GM23248 (cell line): Measurements from ENCODE around the gene C16orf86. TPM values are rescaled to one million over a fixed set of nuclear protein-coding genes. Genes with fewer than 3 reads are reported as not detected.

Source experiments
- DNase-seq: peaks from one replicate; pipeline ENCODE4 v3.0.0-alpha.2; 2015
- H2AFZ ChIP-seq: fragments of 200-600 bp; sonication (generic); 2 replicates; pipeline ENCODE4 v1.6.1; 2016; ENCODE audit warnings: antibody characterized with exemption
- H3F3A ChIP-seq: fragments of 200-600 bp; sonication (generic); 2 replicates; pipeline ENCODE4 v1.6.1; 2016; ENCODE audit warnings: mild to moderate bottlenecking, antibody characterized with exemption, mixed run types; ENCODE audit not compliant: insufficient read depth
- H3K27ac ChIP-seq: fragments of 200-600 bp; sonication (generic); 2 replicates; pipeline ENCODE4 v1.5.1; 2016; ENCODE audit warnings: mild to moderate bottlenecking
- H3K27me3 ChIP-seq: fragments of 200-600 bp; sonication (generic); replicated peaks from 2 replicates; pipeline ENCODE4 v1.6.1; 2016; ENCODE audit warnings: mild to moderate bottlenecking; ENCODE audit not compliant: insufficient read depth
- H3K36me3 ChIP-seq: fragments of 200-600 bp; sonication (generic); 2 replicates; pipeline ENCODE4 v1.6.1; 2016; ENCODE audit warnings: low read depth, mild to moderate bottlenecking
- H3K4me1 ChIP-seq: fragments of 200-600 bp; sonication (generic); 2 replicates; pipeline ENCODE4 v1.6.1; 2016; ENCODE audit warnings: mild to moderate bottlenecking; ENCODE audit not compliant: insufficient read depth
- H3K4me2 ChIP-seq: fragments of 200-600 bp; sonication (generic); one replicate; pipeline ENCODE4 v1.6.1; 2016; ENCODE audit warnings: mild to moderate bottlenecking; ENCODE audit not compliant: unreplicated experiment
- H3K4me3 ChIP-seq: fragments of 200-600 bp; sonication (generic); 2 replicates; pipeline ENCODE4 v1.5.1; 2016; ENCODE audit warnings: mild to moderate bottlenecking
- H3K79me2 ChIP-seq: fragments of 200-600 bp; sonication (generic); 2 replicates; pipeline ENCODE4 v1.6.1; 2016; ENCODE audit warnings: mild to moderate bottlenecking; ENCODE audit not compliant: insufficient read depth
- H3K9ac ChIP-seq: fragments of 200-600 bp; sonication (generic); 2 replicates; pipeline ENCODE4 v1.6.1; 2016; ENCODE audit warnings: mild to moderate bottlenecking
- H3K9me2 ChIP-seq: fragments of 200-600 bp; sonication (generic); 2 replicates; pipeline ENCODE4 v1.6.1; 2016; ENCODE audit warnings: mixed run types, mild to moderate bottlenecking, moderate library complexity; ENCODE audit not compliant: insufficient read depth
- H3K9me3 ChIP-seq: fragments of 200-600 bp; sonication (generic); one replicate; pipeline ENCODE4 v1.6.1; 2017; ENCODE audit warnings: low read depth
- H4K20me1 ChIP-seq: fragments of 200-600 bp; sonication (generic); 2 replicates; pipeline ENCODE4 v1.6.0; 2016; ENCODE audit not compliant: insufficient read depth
- EZH2 ChIP-seq: fragments of 200-600 bp; sonication (generic); IDR thresholded peaks from 2 replicates; pipeline ENCODE4 v1.6.1; 2018; ENCODE audit warnings: antibody characterized with exemption, mild to moderate bottlenecking; ENCODE audit not compliant: insufficient read depth, poor library complexity, severe bottlenecking
- EZH2phosphoT487 ChIP-seq: fragments of 200-600 bp; sonication (generic); IDR thresholded peaks from 2 replicates; pipeline ENCODE4 v1.6.1; 2018; ENCODE audit warnings: antibody characterized with exemption, moderate library complexity, mild to moderate bottlenecking, low read depth; ENCODE audit not compliant: insufficient read depth
- WGBS, 2 experiments: methylation state at CpG; one replicate each; pipeline ENCODE4 v1.1.6; 2015 to 2017; ENCODE audit warnings: low lambda C conversion rate in 2 of 2, low coverage in 1 of 2; ENCODE audit errors: missing lambda C conversion rate in 2 of 2; 5-methylcytosine and 5-hydroxymethylcytosine counted together
- in situ Hi-C: fragments of 300-500 bp; cut with MboI; formaldehyde crosslinking; loops from 2 replicates; pipeline ENCODE4 v1.15.0; 2020
- polyA plus RNA-seq: library from polyadenylated mRNA; unstranded; fragments of >200 nt; fragmentation: Nextera tagmentation; extraction: Ambion mirVana; gene quantifications from 2 replicates; pipeline ENCODE4 v1.2.1, GENCODE V29; 2016
- total RNA-seq: library from RNA; depleted of rRNA; stranded (reverse); fragments of >200 nt; shearing (Covaris generic); gene quantifications from 2 replicates; pipeline ENCODE4 v1.2.3, GENCODE V29; 2014

Gene C16orf86
- total and polyA plus RNA-seq, 2 experiments from 2014 or later: 3.4 to 6.6 TPM

DNA sequence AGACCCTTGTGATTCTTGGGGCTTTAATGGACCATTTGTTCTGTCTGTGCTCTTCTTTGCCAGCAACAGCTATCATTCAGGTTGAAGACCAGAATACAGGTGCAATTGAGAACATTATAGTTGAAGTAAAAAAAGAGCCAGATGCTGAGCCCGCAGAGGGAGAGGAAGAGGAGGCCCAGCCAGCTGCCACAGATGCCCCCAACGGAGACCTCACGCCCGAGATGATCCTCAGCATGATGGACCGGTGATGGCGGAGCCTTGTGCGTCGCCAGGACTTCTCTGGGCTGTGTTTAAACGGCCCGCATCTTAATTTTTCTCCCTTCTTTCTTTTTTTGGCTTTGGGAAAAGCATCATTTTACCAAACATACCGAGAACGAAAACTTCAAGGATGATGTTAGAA is 29.0 kb upstream of the C16orf86 start:
- Histone ChIP-seq H3K4me1 (0 out of 2 replicates have a peak, but pooled peaks cover 6% of the 10 kb centered on the region), H3K36me3 (peaks cover 17% of the 10 kb centered on the region), H3K27ac (no peak overlapping the region), H3K27me3 (no peaks in the 10 kb centered on the region), H3K4me3 (no peak overlapping the region), H4K20me1 (no peaks in the 10 kb centered on the region), H3K79me2 (no peaks in the 10 kb centered on the region), H3K9me2 (no peaks in the 10 kb centered on the region), H2AFZ (no peak overlapping the region), H3K9ac (no peak overlapping the region), H3F3A (peaks cover 8% of the 10 kb centered on the region; the same call in 1 of the 2 replicates), H3K9me3 (no peaks in the 10 kb centered on the region), H3K4me2 (no peak overlapping the region)
- in situ Hi-C loops: no loop called here
- no peak for DNase-seq
- TF ChIP-seq EZH2 (no peak), EZH2phosphoT487 (no peak)
- 94% methylated on average over 12 of the region's 12 CpGs for WGBS, 2 experiments

DNA sequence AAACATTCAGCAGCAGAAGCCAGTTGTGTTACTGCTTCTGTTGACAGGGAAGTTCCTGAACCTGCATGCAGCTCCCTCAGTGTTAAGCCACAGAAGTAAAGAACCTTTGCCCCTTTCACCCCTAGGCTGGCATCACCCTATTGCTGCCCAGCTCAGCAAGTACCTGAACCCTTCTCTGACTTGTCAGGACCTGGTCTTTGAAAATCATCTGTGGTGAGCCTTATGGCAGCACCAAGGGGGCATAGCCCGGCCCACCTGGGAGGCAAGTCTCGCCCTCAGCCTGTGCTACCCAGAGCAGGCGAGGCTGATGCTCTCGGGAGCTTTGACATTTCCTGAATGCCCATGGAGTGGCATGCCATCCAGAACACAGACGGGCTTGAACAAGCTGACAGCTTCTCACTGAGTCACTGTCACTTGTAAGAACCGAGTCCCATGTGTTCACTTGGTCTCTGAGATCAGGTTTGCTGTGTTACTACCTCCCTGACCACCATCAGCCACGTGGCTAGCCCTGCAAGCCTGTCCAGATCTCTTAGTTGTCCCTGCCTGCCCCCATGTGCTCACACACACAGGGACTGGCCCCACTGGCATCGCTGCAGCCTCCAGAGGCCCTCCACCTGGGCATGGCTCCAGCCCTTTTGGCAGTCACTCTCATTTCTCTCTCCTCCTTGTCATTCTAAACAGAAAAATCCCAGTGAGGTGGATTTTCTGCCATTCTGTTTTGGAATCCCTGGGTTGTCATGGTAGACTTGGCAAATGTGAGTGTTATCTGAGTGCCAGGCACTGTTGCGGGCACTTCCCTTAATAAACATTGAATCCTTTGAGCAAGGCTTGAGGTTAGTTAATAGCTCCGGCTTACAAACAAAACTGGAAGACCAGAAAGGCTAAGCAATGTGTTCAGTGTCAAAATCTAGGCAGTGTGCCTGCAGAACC is 24.6 kb upstream of the C16orf86 start:
- Histone ChIP-seq H3K27me3 (peaks cover 4% of the 10 kb centered on the region; the same call in 1 of the 2 replicates), H3F3A (peaks cover 8% of the 10 kb centered on the region; the same call in 1 of the 2 replicates), H3K9me2 (no peaks in the 10 kb centered on the region), H3K79me2 (no peaks in the 10 kb centered on the region), H3K4me3 (no peak overlapping the region), H3K27ac (no peak overlapping the region), H3K9ac (peak overlapping the region; percentile 6; the same call in 1 of the 2 replicates), H3K9me3 (no peaks in the 10 kb centered on the region), H3K36me3 (peaks cover 14% of the 10 kb centered on the region), H4K20me1 (no peaks in the 10 kb centered on the region), H2AFZ (no peak overlapping the region), H3K4me2 (no peak overlapping the region), H3K4me1 (0 out of 2 replicates have a peak, but pooled peaks cover 6% of the 10 kb centered on the region)
- WGBS, 2 experiments: 23% methylated on average over 10 of the region's 10 CpGs
- DNase-seq: peak; percentile 67
- in situ Hi-C loops: no loop called here
- no peak for TF ChIP-seq EZH2

DNA sequence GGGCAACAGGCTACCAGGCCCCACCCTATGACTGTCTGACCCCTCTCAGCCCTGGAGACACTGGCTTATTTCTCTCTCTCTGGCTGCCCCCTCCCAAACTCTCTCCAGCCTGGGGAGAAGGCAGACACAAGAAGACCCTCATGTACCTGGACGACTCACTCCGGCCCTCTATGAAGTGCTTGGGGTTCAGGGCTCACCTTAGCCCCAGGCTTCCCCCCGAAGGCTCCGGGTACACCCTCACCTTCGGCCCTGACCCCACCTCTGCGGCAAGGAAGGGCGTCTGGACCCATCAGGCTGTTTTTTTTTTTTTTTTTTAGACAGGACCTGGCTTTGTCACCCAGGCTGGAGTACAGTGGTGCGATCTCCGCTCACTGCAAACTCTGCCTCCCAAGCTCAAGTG is 22.6 kb upstream of the C16orf86 start:
- Histone ChIP-seq H3K36me3 (no peaks in the 10 kb centered on the region; the same call in 1 of the 2 replicates), H3K4me2 (no peak overlapping the region), H3K9ac (no peak overlapping the region), H3K4me3 (no peak overlapping the region), H3K79me2 (no peaks in the 10 kb centered on the region), H2AFZ (no peak overlapping the region), H3K27ac (no peak overlapping the region), H3K9me3 (no peaks in the 10 kb centered on the region), H4K20me1 (no peaks in the 10 kb centered on the region), H3K9me2 (no peaks in the 10 kb centered on the region), H3K4me1 (0 out of 2 replicates have a peak, but pooled peaks cover 6% of the 10 kb centered on the region), H3F3A (peaks cover 8% of the 10 kb centered on the region; the same call in 1 of the 2 replicates), H3K27me3 (peaks cover 20% of the 10 kb centered on the region)
- no peak for DNase-seq
- TF ChIP-seq EZH2 (no peak), EZH2phosphoT487 (no peak)
- whole genome bisulfite sequencing, 2 experiments: 88 to 90% methylated on average over 9 of the region's 9 CpGs
- in situ Hi-C loops: no loop called here

DNA sequence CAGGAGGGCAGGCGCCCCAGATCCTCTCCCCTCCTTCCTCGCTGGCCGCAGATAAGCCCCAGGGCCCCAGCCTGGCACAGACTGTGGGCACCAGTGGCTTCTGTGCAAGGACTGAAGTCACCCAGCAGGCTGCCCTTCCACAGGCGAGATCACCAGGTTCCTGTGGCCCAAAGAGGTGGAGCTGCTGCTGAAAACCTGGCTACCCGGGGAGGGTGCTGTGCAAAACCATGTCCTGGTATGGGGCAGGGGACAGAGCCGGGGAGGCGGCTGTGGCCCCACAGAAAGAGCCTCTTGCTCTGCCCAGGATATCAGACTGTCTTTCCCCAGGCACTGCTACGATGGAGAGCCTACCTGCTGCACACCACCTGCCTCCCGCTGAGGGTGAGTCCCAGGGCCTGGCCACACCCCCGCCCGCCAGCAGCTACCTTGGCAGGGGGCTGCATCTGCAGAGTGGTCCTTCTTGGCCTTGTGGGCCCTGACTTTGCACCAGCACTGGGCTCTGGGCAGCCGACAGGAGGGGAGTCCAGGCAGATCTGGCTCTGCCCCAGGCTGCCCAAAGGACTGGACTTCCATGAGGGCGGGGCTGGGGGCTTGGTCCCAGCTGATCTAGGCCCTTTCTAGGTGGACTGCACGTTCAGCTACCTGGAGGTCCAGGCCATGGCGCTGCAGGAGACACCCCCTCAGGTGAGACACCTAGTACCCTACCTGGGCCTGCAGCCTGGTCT is 21.1 kb upstream of the C16orf86 start:
- no peaks in the 10 kb centered on the region for H3K79me2 ChIP-seq
- TF ChIP-seq EZH2: no peak
- no peak for TF ChIP-seq EZH2phosphoT487
- H3K9me2 ChIP-seq: no peaks in the 10 kb centered on the region
- H3K9ac ChIP-seq: no peak overlapping the region
- in situ Hi-C loops: no loop called here
- no peaks in the 10 kb centered on the region for H3K9me3 ChIP-seq
- DNase-seq: no peak
- 0 out of 2 replicates have a peak, but pooled peaks cover 6% of the 10 kb centered on the region for H3K4me1 ChIP-seq
- H3F3A ChIP-seq: peaks cover 8% of the 10 kb centered on the region; the same call in 1 of the 2 replicates
- H2AFZ ChIP-seq: no peak overlapping the region
- no peak overlapping the region for H3K4me2 ChIP-seq
- no peaks in the 10 kb centered on the region for H4K20me1 ChIP-seq
- 80 to 82% methylated on average over 13 to 15 of the region's 15 CpGs for WGBS, 2 experiments
- H3K4me3 ChIP-seq: no peak overlapping the region
- peaks cover 30% of the 10 kb centered on the region for H3K27me3 ChIP-seq
- H3K27ac ChIP-seq: no peak overlapping the region
- no peaks in the 10 kb centered on the region for H3K36me3 ChIP-seq
